Suprapubic skin (tissue), 4 donors: ENCODE results near the gene NOS3. TPM values are rescaled to one million over a fixed set of nuclear protein-coding genes. Genes with fewer than 3 reads are reported as not detected.

Source experiments
- DNase-seq, 2 donors: peaks; one replicate each; pipeline ENCODE4 v3.0.0-alpha.2; 2019; ENCODE audit warnings: low spot score in 2 of 2
- H3K27ac ChIP-seq: fragments of 200-600 bp; sonication (generic); one replicate; pipeline ENCODE4 v1.5.1; 2019
- H3K27me3 ChIP-seq: fragments of 200-600 bp; sonication (generic); one replicate; pipeline ENCODE4 v1.5.1; 2019
- H3K36me3 ChIP-seq: fragments of 200-600 bp; sonication (generic); one replicate; pipeline ENCODE4 v1.5.1; 2019
- H3K4me1 ChIP-seq: fragments of 200-600 bp; sonication (generic); one replicate; pipeline ENCODE4 v1.5.1; 2019
- H3K4me3 ChIP-seq: fragments of 200-600 bp; sonication (generic); one replicate; pipeline ENCODE4 v1.5.1; 2019; ENCODE audit warnings: mild to moderate bottlenecking
- H3K9me3 ChIP-seq: fragments of 200-600 bp; sonication (generic); one replicate; pipeline ENCODE4 v1.5.1; 2019
- EP300 ChIP-seq: sonication (generic); formaldehyde crosslinking; IDR thresholded peaks from one replicate; pipeline ENCODE4 v1.6.1; 2017; ENCODE audit warnings: antibody characterized with exemption
- POLR2A ChIP-seq, 2 donors: fragments of 450-650 bp; IDR thresholded peaks; one replicate each; pipeline ENCODE4 v1.6.1; 2017; ENCODE audit warnings: antibody characterized with exemption in 2 of 2, mild to moderate bottlenecking in 2 of 2, moderate library complexity in 2 of 2
- POLR2AphosphoS5 ChIP-seq, 3 donors: sonication (generic); formaldehyde crosslinking; IDR thresholded peaks; one replicate each; pipeline ENCODE4 v1.6.1; 2017; ENCODE audit warnings: antibody characterized with exemption in 3 of 3
- WGBS: methylation state at CpG from one replicate; pipeline ENCODE4 v1.1.5; 2018; 5-methylcytosine and 5-hydroxymethylcytosine counted together
- total RNA-seq, 4 donors: library from RNA; depleted of rRNA; stranded (reverse); fragments of >200 nt; gene quantifications; one replicate each; pipeline ENCODE4 v1.1.0, GENCODE V29; 2016
- TF ChIP-seq, protein P1 (sequence below), 2 donors: fragments of 200-600 bp in 1 of 2; fragments of 450-650 bp in 1 of 2; sonication (generic) in 1 of 2; IDR thresholded peaks; one replicate each; pipeline ENCODE4 v1.5.1; 2016 to 2019; ENCODE audit warnings: antibody characterized with exemption in 2 of 2, mild to moderate bottlenecking in 1 of 2, moderate library complexity in 1 of 2

The NOS3 gene
- total RNA-seq, 4 donors from 2014 or later, result 2.6 to 10.9 (median 6.8) TPM

DNA sequence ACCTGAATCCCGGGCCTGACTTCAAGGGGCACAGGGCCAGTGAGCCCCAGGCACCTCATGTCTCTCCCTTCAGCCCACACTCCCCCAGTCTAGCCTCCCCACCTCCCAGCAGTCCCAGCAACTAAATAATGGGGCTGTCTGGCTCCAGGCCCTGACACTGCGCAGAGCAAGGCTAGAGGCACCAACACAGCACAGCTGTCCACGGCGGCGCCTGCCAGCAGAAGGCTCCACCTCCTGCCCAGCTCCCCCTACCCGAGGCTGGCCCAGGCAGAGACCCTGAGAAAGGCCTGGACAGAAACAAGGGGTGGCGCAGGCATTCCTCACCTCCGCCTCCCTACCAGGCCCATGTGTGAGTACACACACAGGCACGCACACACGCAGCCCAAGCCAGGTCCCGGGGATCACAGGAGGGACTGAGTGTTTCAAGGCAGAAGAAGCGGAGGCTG lies 18.8 kb upstream of the NOS3 start:
- Histone ChIP-seq H3K36me3 (no peaks in the 10 kb centered on the region), H3K4me1 (peaks cover 25% of the 10 kb centered on the region), H3K27ac (no peak overlapping the region), H3K4me3 (no peak overlapping the region), H3K9me3 (no peaks in the 10 kb centered on the region), H3K27me3 (peaks cover 71% of the 10 kb centered on the region)
- DNase-seq, result no peak
- 84% methylated on average over 10 of the region's 12 CpGs for WGBS
- TF ChIP-seq POLR2AphosphoS5 (IDR thresholded peaks at IDR 0.05) (no peak), EP300 (peak; percentile 40)

DNA sequence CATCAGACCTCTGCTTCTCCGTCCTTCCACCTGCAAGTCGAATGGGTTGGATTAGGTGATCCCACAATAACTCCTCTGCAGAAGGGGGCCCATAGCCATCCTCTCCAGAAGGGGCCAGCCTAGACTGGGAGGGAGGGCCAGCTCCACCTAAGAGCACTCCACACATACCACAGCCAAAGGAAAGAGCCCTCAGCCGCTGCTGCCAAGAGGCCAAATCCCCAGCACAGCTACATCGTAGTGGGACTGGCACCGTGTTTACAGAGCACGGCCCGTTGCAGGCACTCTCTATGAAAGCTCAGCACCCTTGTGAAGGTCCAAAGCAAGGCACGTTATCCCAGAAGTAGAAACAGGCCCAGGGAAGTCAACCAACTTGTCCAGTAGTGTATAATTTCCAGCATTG lies 18.1 kb upstream of the NOS3 start:
- Histone ChIP-seq H3K9me3 (no peaks in the 10 kb centered on the region), H3K27ac (no peak overlapping the region), H3K4me1 (peaks cover 32% of the 10 kb centered on the region), H3K4me3 (no peak overlapping the region), H3K36me3 (no peaks in the 10 kb centered on the region), H3K27me3 (peaks cover 71% of the 10 kb centered on the region)
- no peak for TF ChIP-seq POLR2AphosphoS5 (IDR thresholded peaks at IDR 0.05)
- TF ChIP-seq, protein P1, sequence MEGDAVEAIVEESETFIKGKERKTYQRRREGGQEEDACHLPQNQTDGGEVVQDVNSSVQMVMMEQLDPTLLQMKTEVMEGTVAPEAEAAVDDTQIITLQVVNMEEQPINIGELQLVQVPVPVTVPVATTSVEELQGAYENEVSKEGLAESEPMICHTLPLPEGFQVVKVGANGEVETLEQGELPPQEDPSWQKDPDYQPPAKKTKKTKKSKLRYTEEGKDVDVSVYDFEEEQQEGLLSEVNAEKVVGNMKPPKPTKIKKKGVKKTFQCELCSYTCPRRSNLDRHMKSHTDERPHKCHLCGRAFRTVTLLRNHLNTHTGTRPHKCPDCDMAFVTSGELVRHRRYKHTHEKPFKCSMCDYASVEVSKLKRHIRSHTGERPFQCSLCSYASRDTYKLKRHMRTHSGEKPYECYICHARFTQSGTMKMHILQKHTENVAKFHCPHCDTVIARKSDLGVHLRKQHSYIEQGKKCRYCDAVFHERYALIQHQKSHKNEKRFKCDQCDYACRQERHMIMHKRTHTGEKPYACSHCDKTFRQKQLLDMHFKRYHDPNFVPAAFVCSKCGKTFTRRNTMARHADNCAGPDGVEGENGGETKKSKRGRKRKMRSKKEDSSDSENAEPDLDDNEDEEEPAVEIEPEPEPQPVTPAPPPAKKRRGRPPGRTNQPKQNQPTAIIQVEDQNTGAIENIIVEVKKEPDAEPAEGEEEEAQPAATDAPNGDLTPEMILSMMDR (IDR thresholded peaks at IDR 0.05), result no peak
- TF ChIP-seq POLR2A (IDR thresholded peaks at IDR 0.05), result no peak
- WGBS, result 88% methylated on average over 8 of the region's 8 CpGs
- DNase-seq, result no peak

DNA sequence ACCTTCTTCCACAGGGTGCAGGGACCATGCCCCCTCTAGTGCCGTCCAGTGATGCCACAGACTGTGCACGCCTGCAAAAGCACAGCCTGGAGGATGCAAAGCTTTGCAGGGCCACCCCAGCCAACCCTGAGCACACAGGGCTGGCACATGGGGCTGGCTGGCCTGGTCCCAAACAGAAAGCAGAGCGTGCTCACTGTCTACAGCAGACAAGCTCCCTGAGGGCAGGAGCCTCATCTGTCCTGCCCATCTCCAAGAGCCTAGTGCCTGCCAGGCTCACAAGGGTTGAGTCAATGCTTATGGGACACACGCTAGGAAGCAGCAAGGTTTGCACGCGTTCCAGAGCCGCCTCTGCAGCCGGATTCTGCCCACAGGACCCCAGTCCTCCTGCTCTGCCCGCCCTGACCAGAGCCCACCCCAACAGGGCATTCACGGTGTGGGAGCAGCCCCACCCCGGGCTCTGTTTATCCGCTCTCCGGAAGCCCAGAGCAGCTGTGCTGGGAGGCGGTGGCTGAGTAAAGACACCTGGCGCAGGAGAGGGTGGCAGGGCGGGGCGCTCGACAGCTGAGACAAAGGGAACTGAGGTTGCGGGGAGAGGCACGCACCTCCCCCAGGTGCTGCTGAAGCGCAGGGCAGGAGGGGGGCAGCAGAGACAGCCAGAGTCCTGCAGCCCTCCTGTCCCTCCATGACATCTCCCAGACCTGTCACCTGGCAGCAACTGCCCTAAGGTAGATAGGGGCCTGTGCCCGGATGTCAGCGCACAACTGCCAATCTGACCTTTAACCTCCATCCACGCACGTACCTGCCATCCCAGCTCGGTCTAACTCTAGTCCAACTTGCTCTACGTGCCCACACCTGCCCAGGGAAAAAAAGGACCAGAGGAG lies 17.0 kb upstream of the NOS3 start:
- Histone ChIP-seq H3K27ac (no peak overlapping the region), H3K4me3 (peak overlapping the region; percentile 49), H3K27me3 (peaks cover 77% of the 10 kb centered on the region), H3K4me1 (peaks cover 38% of the 10 kb centered on the region), H3K9me3 (no peaks in the 10 kb centered on the region), H3K36me3 (no peaks in the 10 kb centered on the region)
- no peak for DNase-seq
- TF ChIP-seq POLR2A (IDR thresholded peaks at IDR 0.05), result no peak
- TF ChIP-seq EP300, result no peak
- no peak for TF ChIP-seq POLR2AphosphoS5 (IDR thresholded peaks at IDR 0.05)
- TF ChIP-seq, protein P1 (IDR thresholded peaks at IDR 0.05), result no peak
- WGBS, result 20% methylated on average over 5 of the region's 27 CpGs

DNA sequence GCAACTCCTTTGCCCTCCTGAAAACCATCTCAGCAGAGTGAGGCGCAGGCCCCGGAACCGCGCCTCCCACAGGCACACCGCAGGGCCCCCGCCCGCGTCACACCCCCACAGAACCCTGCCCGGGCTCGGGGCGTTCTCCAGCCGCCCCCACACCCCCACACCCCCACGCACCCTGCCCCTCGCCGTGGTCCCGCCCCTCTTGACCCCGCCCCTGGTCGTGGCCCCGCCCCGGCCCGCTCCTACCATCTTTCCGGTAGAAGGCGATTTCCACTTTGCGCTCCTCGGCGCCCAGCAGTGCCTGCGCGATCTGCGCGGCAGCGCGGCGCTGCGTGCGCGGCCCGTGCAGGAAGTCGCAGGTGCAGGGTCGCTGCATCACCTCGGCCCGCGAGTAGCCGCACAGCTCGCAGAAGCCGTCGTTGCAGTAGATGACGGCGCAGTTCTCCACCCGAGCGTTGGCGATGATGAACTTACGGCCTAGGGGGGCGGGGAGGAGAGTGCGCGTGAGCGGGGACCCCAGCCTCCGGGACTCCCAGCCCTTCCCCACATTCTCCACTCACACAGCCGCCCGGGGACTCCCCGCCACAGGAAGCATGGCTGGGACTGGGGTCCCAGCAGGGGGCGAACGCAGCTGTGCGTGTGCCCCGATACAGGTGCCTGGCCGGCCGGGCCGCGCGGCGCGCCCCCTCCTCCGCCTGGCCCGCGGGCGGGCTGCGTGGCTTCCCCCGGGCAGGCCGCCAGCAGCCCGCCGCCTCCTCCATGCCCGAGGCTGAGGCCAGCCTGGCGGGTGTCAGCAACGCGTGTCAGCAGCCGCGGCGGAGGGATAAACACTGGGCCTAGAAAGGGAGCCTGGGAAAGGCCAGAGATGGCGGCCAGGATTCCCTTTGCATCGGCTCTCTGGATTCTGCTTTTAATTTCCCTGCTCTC lies 16.1 kb upstream of the NOS3 start:
- peaks cover 86% of the 10 kb centered on the region for H3K27me3 ChIP-seq
- H3K27ac ChIP-seq, result no peak overlapping the region
- no peak for DNase-seq
- H3K9me3 ChIP-seq, result no peaks in the 10 kb centered on the region
- H3K4me3 ChIP-seq, result peak overlapping the region; percentile 49
- peaks cover 41% of the 10 kb centered on the region for H3K4me1 ChIP-seq
- no peaks in the 10 kb centered on the region for H3K36me3 ChIP-seq
- TF ChIP-seq EP300, result no peak
- TF ChIP-seq POLR2AphosphoS5 (IDR thresholded peaks at IDR 0.05), result no peak
- TF ChIP-seq, protein P1 (IDR thresholded peaks at IDR 0.05), result peak in 1 of 2 donors; percentile 11
- TF ChIP-seq POLR2A (IDR thresholded peaks at IDR 0.05), result no peak
- WGBS, result under 1% methylated on average over 25 of the region's 89 CpGs

DNA sequence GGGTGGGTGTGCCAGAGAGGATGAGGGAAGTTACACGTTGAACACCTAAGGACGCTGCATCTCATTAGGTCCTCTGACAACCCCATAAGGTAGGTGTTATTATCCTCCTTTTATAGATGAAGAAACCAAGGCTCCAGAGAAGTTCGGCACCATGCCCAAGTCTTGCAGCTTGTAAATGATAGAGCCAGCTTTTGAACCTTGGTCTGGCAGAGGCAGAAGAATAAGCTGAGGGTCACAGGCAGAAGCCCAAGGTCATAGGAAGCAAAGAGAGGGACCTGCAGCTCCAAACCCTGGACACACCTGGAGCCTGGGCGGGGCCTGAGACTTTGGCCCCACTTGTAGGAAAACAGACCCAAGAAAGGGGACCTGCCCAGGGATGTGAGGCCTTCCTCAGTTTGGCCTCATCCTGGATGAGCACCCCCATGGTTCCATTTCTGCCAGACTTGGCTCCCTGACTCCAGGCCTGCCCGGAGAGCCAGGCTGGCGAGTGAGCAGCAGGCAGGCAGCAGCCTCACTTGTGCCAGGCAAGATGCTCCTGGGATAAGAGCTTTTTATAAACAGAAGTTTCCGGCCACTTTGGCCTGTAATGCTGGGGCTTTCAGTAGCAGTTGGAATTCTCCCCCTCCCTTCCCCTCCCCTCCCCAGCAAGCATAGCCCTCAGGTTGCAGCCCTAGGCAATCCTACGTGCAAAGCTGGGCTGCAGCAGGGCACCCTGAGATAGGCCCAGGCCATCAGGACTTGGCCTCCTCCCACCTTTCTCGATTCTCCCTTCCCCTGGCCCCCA lies 15.1 kb upstream of the NOS3 start:
- WGBS, result 76% methylated on average over 8 of the region's 9 CpGs
- Histone ChIP-seq H3K27ac (no peak overlapping the region), H3K36me3 (no peaks in the 10 kb centered on the region), H3K9me3 (no peaks in the 10 kb centered on the region), H3K4me1 (peaks cover 41% of the 10 kb centered on the region), H3K27me3 (peaks cover 90% of the 10 kb centered on the region), H3K4me3 (peak overlapping the region; percentile 49)
- no peak for TF ChIP-seq EP300
- TF ChIP-seq POLR2AphosphoS5 (IDR thresholded peaks at IDR 0.05), result no peak
- TF ChIP-seq, protein P1 (IDR thresholded peaks at IDR 0.05), result no peak
- TF ChIP-seq POLR2A (IDR thresholded peaks at IDR 0.05), result no peak
- no peak for DNase-seq
